Measurements from ENCODE around the gene FRS3. TPM values are rescaled to one million over a fixed set of nuclear protein-coding genes. Genes with fewer than 3 reads are reported as not detected.

Gene FRS3
- total RNA-seq, 4 donors from 2014 or later = 1.9 to 3.9 (median 3.7) TPM

DNA sequence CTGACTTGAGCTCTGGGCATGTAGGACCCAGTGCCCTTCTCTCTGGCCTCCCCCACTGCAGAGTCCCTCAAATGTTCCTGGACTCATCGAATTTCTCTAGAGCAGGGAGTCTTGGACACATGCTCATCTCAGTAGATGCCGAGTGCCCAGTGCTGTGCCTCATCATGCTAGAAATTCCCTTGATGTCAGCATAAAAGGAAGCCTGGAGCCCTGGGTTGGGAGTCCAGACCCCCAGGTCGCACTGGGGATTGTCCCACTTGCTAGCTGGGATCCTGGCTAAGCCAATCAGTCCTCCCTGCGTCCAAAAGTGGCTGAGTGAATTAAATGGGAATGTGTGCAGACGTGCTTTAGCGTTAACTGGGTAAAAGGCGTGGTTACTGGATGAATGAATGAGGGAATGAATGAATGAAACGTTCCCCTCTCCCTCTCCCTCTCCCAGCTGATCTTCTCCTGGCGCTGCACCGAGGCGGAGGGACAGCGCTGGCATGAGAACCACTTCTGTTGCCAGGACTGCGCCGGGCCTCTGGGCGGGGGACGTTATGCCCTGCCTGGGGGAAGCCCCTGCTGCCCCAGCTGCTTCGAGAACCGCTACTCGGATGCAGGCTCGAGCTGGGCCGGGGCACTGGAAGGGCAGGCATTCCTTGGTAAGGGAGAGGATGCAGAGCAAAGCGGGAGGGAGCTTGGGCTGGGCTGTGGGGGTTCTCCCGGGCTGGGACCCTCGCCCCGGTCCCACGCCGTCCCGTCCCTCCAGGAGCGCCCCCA is 6.2 kb upstream of the FRS3 start:
- Histone ChIP-seq H3K27ac (peak overlapping the region; percentile 96), H3K4me3 (peak overlapping the region; percentile 78), H3K36me3 (peaks cover 19% of the 10 kb centered on the region), H3K4me1 (peaks cover 47% of the 10 kb centered on the region), H3K27me3 (no peaks in the 10 kb centered on the region), H3K9me3 (no peaks in the 10 kb centered on the region)
- TF ChIP-seq POLR2AphosphoS5 (IDR thresholded peaks at IDR 0.05) (no peak), EP300 (IDR thresholded peaks at IDR 0.05) (no peak), POLR2A (IDR thresholded peaks at IDR 0.05) (no peak)
- TF ChIP-seq, protein P1, sequence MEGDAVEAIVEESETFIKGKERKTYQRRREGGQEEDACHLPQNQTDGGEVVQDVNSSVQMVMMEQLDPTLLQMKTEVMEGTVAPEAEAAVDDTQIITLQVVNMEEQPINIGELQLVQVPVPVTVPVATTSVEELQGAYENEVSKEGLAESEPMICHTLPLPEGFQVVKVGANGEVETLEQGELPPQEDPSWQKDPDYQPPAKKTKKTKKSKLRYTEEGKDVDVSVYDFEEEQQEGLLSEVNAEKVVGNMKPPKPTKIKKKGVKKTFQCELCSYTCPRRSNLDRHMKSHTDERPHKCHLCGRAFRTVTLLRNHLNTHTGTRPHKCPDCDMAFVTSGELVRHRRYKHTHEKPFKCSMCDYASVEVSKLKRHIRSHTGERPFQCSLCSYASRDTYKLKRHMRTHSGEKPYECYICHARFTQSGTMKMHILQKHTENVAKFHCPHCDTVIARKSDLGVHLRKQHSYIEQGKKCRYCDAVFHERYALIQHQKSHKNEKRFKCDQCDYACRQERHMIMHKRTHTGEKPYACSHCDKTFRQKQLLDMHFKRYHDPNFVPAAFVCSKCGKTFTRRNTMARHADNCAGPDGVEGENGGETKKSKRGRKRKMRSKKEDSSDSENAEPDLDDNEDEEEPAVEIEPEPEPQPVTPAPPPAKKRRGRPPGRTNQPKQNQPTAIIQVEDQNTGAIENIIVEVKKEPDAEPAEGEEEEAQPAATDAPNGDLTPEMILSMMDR (IDR thresholded peaks at IDR 0.05) = no peak
- whole genome bisulfite sequencing = 18% methylated on average over 15 of the region's 29 CpGs
- DNase-seq (ENCODE audit: low spot score in 2 of 2) = no peak

DNA sequence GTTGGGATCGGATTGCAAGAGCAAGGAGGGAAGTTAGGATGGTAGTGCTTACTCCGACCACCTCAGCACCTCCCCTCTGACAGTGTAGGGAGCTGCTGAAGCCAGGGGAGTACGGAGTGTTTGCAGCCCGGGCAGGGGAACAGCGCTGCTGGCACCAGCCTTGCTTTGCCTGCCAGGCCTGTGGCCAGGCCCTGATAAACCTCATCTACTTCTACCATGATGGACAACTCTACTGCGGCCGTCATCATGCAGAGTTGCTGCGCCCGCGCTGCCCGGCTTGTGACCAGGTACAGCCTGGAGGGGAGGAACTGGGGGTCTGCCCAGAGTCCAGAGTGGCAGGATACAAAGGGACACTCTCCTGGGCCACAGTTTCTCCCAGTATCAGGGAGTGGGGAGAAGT is 5.6 kb upstream of the FRS3 start:
- no peaks in the 10 kb centered on the region for H3K9me3 ChIP-seq
- no peak for DNase-seq (ENCODE audit: low spot score in 2 of 2)
- TF ChIP-seq POLR2AphosphoS5 (IDR thresholded peaks at IDR 0.05) (no peak), POLR2A (IDR thresholded peaks at IDR 0.05) (no peak), EP300 (IDR thresholded peaks at IDR 0.05) (no peak)
- TF ChIP-seq, protein P1 (IDR thresholded peaks at IDR 0.05) = no peak
- no peaks in the 10 kb centered on the region for H3K27me3 ChIP-seq
- 67% methylated on average over 5 of the region's 11 CpGs for WGBS
- H3K36me3 ChIP-seq = peaks cover 13% of the 10 kb centered on the region
- peaks cover 53% of the 10 kb centered on the region for H3K4me1 ChIP-seq
- H3K4me3 ChIP-seq = peak overlapping the region; percentile 9
- H3K27ac ChIP-seq = peak overlapping the region; percentile 56

DNA sequence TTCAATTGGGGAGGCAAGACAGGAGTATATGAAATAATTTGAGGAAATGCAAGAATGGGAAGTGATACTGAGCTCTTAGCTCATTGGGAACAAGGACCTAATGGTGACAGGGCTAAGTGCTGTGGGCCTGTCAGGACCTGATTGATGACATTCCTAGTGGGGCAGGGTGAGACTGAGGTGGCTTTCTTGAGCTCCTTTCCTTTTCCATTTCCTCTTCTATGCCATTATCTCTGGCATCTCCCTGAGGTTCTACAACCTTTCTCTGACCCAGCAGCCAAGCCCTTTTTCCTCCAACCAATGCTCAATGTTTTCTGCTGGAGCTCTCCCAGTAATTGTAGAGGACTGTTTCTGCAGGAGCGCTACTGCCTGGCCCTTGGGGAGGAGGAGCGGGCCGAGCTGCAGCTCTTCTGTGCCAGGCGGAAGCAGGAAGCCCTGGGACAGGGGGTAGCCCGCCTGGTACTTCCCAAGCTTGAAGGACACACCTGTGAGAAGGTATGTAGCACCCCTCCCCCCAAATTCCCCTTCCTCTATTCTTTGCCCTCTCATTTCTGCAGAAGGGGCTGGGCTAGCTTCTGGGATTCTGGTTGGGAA is 5.0 kb upstream of the FRS3 start:
- Histone ChIP-seq H3K36me3 (peaks cover 7% of the 10 kb centered on the region), H3K27ac (peak overlapping the region; percentile 56), H3K4me1 (peaks cover 55% of the 10 kb centered on the region), H3K4me3 (peak overlapping the region; percentile 9), H3K27me3 (no peaks in the 10 kb centered on the region), H3K9me3 (no peaks in the 10 kb centered on the region)
- WGBS = 48% methylated on average over 5 of the region's 5 CpGs
- no peak for DNase-seq (ENCODE audit: low spot score in 2 of 2)
- TF ChIP-seq POLR2AphosphoS5 (IDR thresholded peaks at IDR 0.05) (no peak), POLR2A (IDR thresholded peaks at IDR 0.05) (no peak), EP300 (IDR thresholded peaks at IDR 0.05) (no peak)
- TF ChIP-seq, protein P1 (IDR thresholded peaks at IDR 0.05) = no peak

DNA sequence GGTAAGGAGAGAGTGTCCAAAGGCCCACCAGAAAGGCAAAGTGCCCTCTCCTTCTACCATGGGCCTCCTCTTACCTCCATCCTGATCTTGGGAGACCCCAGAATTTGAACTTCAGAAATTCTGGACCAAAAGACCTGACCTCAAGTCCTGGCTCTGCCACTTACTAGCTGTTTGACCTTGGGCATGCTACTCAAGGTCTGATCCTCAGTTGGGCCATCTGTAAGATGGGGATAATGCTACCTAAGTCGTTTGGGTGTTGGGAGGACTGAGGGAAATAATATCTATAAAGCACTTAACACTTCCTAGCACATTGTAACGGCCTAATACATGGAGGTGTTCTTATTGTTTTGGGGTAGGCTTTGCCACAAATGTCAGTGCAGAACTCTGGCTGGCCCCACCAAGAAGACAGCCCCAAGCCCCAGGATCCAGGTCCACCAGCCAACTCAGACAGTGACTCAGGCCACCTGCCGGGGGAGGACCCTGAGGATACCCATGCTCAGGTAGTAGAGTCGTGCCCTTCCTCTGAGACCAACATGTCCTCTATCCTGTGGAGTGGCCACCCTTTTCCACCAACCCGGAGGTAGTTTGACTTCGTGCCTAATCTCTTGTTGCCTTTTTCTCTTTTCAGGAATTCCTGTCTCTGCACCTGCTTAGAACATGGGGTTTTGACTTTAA is 3.5 kb upstream of the FRS3 start:
- Histone ChIP-seq H3K27me3 (no peaks in the 10 kb centered on the region), H3K9me3 (no peaks in the 10 kb centered on the region), H3K4me3 (no peak overlapping the region), H3K27ac (no peak overlapping the region), H3K36me3 (no peaks in the 10 kb centered on the region), H3K4me1 (peaks cover 57% of the 10 kb centered on the region)
- peak in 1 of 2 donors; percentile 38 for DNase-seq (ENCODE audit: low spot score in 2 of 2)
- no peak for TF ChIP-seq POLR2A (IDR thresholded peaks at IDR 0.05)
- no peak for TF ChIP-seq EP300 (IDR thresholded peaks at IDR 0.05)
- TF ChIP-seq POLR2AphosphoS5 (IDR thresholded peaks at IDR 0.05) = no peak
- TF ChIP-seq, protein P1 (IDR thresholded peaks at IDR 0.05) = no peak
- WGBS = 89% methylated on average over 6 of the region's 6 CpGs

DNA sequence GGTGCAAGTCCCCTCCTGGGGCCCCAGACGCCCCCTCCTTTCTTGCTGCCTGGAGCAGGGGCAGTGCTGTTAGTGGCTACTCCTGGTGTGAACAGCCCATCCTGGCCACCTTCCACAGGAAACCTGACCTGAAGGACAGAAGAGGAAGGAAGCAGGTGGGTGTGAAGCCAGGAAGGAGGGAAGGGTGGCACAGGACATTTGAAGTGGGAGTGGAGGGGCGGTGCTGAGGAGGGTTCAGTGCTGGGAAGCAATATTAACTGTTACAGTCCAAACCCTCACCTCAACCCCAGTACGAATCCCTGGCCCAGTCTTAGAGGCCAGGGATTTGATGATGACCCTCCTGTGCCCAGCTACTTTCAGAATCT is 1.6 kb upstream of the FRS3 start:
- TF ChIP-seq POLR2AphosphoS5 (IDR thresholded peaks at IDR 0.05) (no peak), EP300 (IDR thresholded peaks at IDR 0.05) (no peak), POLR2A (IDR thresholded peaks at IDR 0.05) (no peak)
- TF ChIP-seq, protein P1 (IDR thresholded peaks at IDR 0.05) = no peak
- H3K27ac ChIP-seq = peak overlapping the region; percentile 74
- peak overlapping the region; percentile 89 for H3K4me3 ChIP-seq
- no peaks in the 10 kb centered on the region for H3K9me3 ChIP-seq
- no peaks in the 10 kb centered on the region for H3K27me3 ChIP-seq
- peaks cover 57% of the 10 kb centered on the region for H3K4me1 ChIP-seq
- peaks cover 4% of the 10 kb centered on the region for H3K36me3 ChIP-seq
- no peak for DNase-seq (ENCODE audit: low spot score in 2 of 2)
- WGBS = 24% methylated on average over 3 of the region's 3 CpGs
